GM12878 (cell line): ENCODE data around the gene DIRAS3.
"Not testable (repeated sequence)": the region's sequence is repeated elsewhere in the genome, so short reads cannot be mapped to it uniquely, and the experiment has no call there.

ENCODE experiments used
- CBFB ChIP-seq: IDR thresholded peaks from 2 replicates; pipeline ENCODE4 v1.6.1; 2016; ENCODE audit warnings: antibody characterized with exemption, low read depth
- CREM ChIP-seq: IDR thresholded peaks from 2 replicates; pipeline ENCODE4 v1.6.1; 2014; ENCODE audit warnings: antibody characterized with exemption, low read depth
- CTCF ChIP-seq, 3 experiments: IDR thresholded peaks in 2 of 3; conservative IDR thresholded peaks in 1 of 3; 2 replicates each; pipeline ENCODE4 v1.5.1; 2011; ENCODE audit warnings: low read depth in 3 of 3, low read length in 3 of 3, mild to moderate bottlenecking in 3 of 3, control low read depth in 2 of 3, moderate library complexity in 2 of 3, inconsistent platforms in 1 of 3, mixed read lengths in 1 of 3; ENCODE audit not compliant: control insufficient read depth in 2 of 3, insufficient read depth in 1 of 3; ENCODE audit errors: extremely low read depth in 1 of 3
- EED ChIP-seq: sonication (generic); IDR thresholded peaks from 2 replicates; pipeline ENCODE4 v1.6.1; 2016; ENCODE audit warnings: antibody characterized with exemption, low read depth
- ELK1 ChIP-seq: IDR thresholded peaks from 2 replicates; pipeline ENCODE4 v1.6.1; 2012; ENCODE audit warnings: low read depth, low read length, improper control_type of control experiment
- EP300 ChIP-seq, 2 experiments: fragments of 150-350 bp in 1 of 2; IDR thresholded peaks; 2 replicates each; pipeline ENCODE4 v1.6.1; 2011 to 2012; ENCODE audit warnings: low read depth in 2 of 2, low read length in 2 of 2, borderline replicate concordance in 1 of 2, improper control_type of control experiment in 1 of 2, inconsistent platforms in 1 of 2; ENCODE audit not compliant: control insufficient read depth in 1 of 2
- HCFC1 ChIP-seq: fragments of 150-350 bp; IDR thresholded peaks from 2 replicates; pipeline ENCODE4 v1.6.1; 2014; ENCODE audit warnings: low read length
- NBN ChIP-seq: fragments of 450-650 bp; IDR thresholded peaks from 2 replicates; pipeline ENCODE4 v1.6.1; 2016
- RAD21 ChIP-seq: IDR thresholded peaks from 2 replicates; pipeline ENCODE4 v1.6.1; 2011; ENCODE audit warnings: mild to moderate bottlenecking, low read depth, low read length, moderate library complexity; ENCODE audit not compliant: insufficient read depth
- REST ChIP-seq: IDR thresholded peaks from 2 replicates; pipeline ENCODE4 v1.6.1; 2012; ENCODE audit warnings: mild to moderate bottlenecking, low read depth, low read length
- ZNF274 ChIP-seq: IDR thresholded peaks from one replicate; pipeline ENCODE4 v1.8.0; 2011; ENCODE audit not compliant: insufficient read length, insufficient read depth

- TF ChIP-seq EP300 (IDR thresholded peaks at IDR 0.05; ENCODE audit: borderline replicate concordance in 1 of 2, control insufficient read depth in 1 of 2, low read depth in 2 of 2, low read length in 2 of 2); CBFB; ZNF274; HCFC1; CREM; NBN; REST; EED; ELK1; RAD21: not testable (repeated sequence)
- TF ChIP-seq CTCF (IDR thresholded peaks at IDR 0.05 in 2 of 3, conservative IDR thresholded peaks at IDR 0.05 in 1 of 3; ENCODE audit: control insufficient read depth in 2 of 3, extremely low read depth in 1 of 3, insufficient read depth in 1 of 3, low read depth in 3 of 3, low read length in 3 of 3): peak in 1 of 3 experiments; percentile 7; a peak in 1 of 6 replicates
Observed at GRCh38 chr1:68058053-68058452, 7.6 kb upstream of the DIRAS3 start.
